ENCODE results near the gene SHMT1.
"Not testable (repeated sequence)": the region's sequence is repeated elsewhere in the genome, so short reads cannot be mapped to it uniquely, and the experiment has no call there.

The SHMT1 gene

DNA sequence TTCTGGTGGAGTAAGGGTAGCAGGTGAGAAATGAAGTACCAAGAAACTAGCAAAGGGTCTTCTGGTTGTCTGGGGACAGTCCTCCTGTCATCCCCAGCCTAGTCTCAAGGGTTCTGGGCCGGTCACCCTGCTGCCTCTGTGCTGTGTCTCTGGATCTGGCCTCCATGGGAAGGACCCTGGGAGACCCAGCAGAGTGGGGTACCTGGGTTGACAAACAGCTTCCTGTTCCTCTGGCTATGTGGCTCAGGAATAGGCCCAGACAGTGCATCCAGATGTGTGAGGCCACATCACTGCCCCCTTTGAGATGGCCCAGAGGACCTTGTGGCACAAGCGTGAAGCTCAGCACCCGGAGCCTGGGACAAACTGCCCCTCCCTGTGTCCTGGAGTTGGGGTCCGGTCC, 24.9 kb upstream of the SHMT1 start:
- not testable (repeated sequence) for H3K4me3 ChIP-seq (ENCODE audit: severe bottlenecking); H3K36me3 ChIP-seq (ENCODE audit: low read depth); H3K9me3 ChIP-seq (ENCODE audit: severe bottlenecking); H3K27ac ChIP-seq (ENCODE audit: poor library complexity, severe bottlenecking); H3K27me3 ChIP-seq (ENCODE audit: insufficient read depth, poor library complexity, severe bottlenecking); H3K4me1 ChIP-seq (ENCODE audit: insufficient read depth, poor library complexity, severe bottlenecking); DNase-seq (ENCODE audit: low spot score); ATAC-seq (ENCODE audit: low read depth)

DNA sequence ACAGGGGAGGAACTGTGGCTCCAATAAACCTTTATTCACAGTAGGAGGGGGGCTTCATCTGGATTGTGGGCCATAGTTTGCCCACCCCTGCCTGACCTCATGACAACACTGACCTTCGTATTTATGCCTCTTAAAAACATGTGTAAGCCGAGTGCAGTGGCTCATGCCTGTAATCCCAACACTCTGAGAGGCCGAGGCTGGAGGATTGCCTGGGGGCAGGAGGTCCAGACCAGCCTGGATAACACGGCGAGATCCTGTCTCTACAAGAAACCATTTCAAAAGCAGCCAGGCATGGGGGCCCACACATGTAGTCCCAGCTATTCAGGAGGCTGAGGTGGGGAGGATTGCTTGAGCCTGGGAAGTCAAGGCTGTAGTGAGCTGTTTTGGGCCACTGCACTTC, 24.2 kb upstream of the SHMT1 start:
- ATAC-seq (ENCODE audit: low read depth); H3K27me3 ChIP-seq (ENCODE audit: insufficient read depth, poor library complexity, severe bottlenecking); H3K9me3 ChIP-seq (ENCODE audit: severe bottlenecking); DNase-seq (ENCODE audit: low spot score); H3K27ac ChIP-seq (ENCODE audit: poor library complexity, severe bottlenecking); H3K4me3 ChIP-seq (ENCODE audit: severe bottlenecking); H3K4me1 ChIP-seq (ENCODE audit: insufficient read depth, poor library complexity, severe bottlenecking); H3K36me3 ChIP-seq (ENCODE audit: low read depth): not testable (repeated sequence)

DNA sequence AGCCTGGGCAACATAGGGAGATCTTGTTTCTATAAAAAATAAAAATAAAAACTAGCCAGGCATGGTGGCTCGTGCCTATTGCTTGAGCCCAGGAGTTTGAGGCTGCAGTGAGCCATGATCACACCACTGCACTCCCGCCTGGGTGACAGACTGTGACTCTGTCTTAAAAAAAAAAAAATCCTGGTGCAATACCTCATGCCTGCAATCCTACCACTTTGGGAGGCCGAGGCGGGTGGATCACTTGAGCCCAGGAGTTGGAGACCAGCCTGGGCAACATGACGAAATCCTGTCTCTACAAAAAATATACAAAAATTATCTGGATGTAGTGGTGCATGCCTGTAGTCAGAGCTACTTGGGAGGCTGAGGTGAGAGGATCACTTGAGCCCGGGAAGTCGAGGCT, 20.9 kb upstream of the SHMT1 start:
- H3K9me3 ChIP-seq (ENCODE audit: severe bottlenecking); H3K4me3 ChIP-seq (ENCODE audit: severe bottlenecking); ATAC-seq (ENCODE audit: low read depth); DNase-seq (ENCODE audit: low spot score); H3K4me1 ChIP-seq (ENCODE audit: insufficient read depth, poor library complexity, severe bottlenecking); H3K27me3 ChIP-seq (ENCODE audit: insufficient read depth, poor library complexity, severe bottlenecking); H3K27ac ChIP-seq (ENCODE audit: poor library complexity, severe bottlenecking); H3K36me3 ChIP-seq (ENCODE audit: low read depth): not testable (repeated sequence)

DNA sequence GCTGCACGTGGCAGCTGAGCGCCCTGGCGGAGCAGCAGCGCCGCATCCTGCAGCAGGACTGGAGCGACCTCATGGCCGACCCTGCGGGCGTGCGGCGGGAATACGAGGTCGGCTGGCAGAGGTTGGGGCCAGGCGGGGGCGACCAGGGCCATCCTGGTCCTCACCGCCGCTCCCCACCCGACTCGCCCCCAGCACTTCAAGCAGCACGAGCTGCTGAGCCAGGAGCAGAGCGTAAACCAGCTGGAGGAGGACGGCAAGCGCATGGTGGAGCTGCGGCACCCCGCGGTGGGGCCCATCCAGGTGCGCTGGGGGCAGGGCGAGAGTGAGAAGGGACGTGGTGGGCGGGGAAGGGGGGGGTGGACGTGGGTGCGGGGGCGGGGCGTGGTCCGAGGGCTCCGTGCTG, 19.7 kb upstream of the SHMT1 start:
- H3K27ac ChIP-seq (ENCODE audit: poor library complexity, severe bottlenecking); ATAC-seq (ENCODE audit: low read depth); H3K27me3 ChIP-seq (ENCODE audit: insufficient read depth, poor library complexity, severe bottlenecking); DNase-seq (ENCODE audit: low spot score); H3K4me3 ChIP-seq (ENCODE audit: severe bottlenecking); H3K36me3 ChIP-seq (ENCODE audit: low read depth); H3K4me1 ChIP-seq (ENCODE audit: insufficient read depth, poor library complexity, severe bottlenecking); H3K9me3 ChIP-seq (ENCODE audit: severe bottlenecking): not testable (repeated sequence)

DNA sequence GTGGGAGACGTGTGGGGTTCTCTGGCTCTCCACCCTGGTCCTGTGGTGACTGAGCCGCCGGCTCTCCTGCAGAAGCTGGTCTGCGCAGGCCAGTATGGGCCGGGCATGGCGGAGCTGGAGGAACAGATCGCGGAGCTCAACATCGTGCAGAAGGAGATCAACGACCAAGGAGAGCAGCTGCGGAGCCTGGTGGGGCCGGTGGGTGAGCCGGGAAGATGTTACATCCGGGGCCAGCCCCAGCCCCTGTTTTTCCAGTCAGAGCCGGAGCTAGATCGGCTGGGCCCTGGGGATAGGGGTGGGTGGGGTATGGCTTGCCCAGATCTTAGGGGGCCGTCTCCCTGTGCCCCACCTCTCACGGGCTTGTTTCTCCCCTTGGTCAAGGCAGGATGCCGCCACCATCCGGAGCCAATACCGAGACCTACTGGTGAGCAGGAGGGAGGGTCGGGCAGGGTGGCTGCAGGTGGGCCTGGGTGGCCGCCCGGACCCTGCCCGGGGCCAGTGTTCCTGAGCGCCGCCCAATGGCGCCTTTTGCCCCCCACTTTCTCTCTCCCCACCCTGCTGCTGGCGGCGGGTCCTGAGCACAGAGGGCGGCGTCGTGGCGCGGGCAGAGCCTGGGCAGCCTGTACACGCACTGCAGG, 19.2 kb upstream of the SHMT1 start:
- Histone ChIP-seq H3K4me1 (ENCODE audit: insufficient read depth, poor library complexity, severe bottlenecking) (peaks cover 3% of the 10 kb centered on the region), H3K4me3 (ENCODE audit: severe bottlenecking) (no peak overlapping the region), H3K27ac (ENCODE audit: poor library complexity, severe bottlenecking) (no peak overlapping the region), H3K9me3 (ENCODE audit: severe bottlenecking) (no peaks in the 10 kb centered on the region), H3K36me3 (ENCODE audit: low read depth) (no peaks in the 10 kb centered on the region), H3K27me3 (ENCODE audit: insufficient read depth, poor library complexity, severe bottlenecking) (no peaks in the 10 kb centered on the region)
- ATAC-seq (ENCODE audit: low read depth) (no peak), DNase-seq (ENCODE audit: low spot score) (no peak)
- TF ChIP-seq, protein P1, sequence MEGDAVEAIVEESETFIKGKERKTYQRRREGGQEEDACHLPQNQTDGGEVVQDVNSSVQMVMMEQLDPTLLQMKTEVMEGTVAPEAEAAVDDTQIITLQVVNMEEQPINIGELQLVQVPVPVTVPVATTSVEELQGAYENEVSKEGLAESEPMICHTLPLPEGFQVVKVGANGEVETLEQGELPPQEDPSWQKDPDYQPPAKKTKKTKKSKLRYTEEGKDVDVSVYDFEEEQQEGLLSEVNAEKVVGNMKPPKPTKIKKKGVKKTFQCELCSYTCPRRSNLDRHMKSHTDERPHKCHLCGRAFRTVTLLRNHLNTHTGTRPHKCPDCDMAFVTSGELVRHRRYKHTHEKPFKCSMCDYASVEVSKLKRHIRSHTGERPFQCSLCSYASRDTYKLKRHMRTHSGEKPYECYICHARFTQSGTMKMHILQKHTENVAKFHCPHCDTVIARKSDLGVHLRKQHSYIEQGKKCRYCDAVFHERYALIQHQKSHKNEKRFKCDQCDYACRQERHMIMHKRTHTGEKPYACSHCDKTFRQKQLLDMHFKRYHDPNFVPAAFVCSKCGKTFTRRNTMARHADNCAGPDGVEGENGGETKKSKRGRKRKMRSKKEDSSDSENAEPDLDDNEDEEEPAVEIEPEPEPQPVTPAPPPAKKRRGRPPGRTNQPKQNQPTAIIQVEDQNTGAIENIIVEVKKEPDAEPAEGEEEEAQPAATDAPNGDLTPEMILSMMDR (IDR thresholded peaks at IDR 0.05; ENCODE audit: poor library complexity, severe bottlenecking) = no peak

DNA sequence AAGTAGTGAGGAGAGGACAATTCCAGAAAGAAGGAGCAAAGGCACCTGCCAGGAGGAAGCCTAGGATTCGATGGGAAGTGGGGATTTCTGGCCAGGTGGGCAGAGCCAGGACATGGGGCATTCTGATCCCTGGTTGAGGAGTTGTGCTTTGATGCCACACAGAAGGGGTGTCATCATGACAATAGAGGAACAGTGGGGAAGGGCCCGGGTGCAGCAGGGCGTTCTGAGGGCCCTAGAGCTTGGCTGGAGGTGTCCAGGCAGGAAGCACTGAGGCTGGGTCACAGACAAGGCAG, 18.5 kb upstream of the SHMT1 start:
- H3K27ac ChIP-seq (ENCODE audit: poor library complexity, severe bottlenecking) = no peak overlapping the region
- no peaks in the 10 kb centered on the region for H3K36me3 ChIP-seq (ENCODE audit: low read depth)
- ATAC-seq (ENCODE audit: low read depth) (no peak), DNase-seq (ENCODE audit: low spot score) (no peak)
- H3K27me3 ChIP-seq (ENCODE audit: insufficient read depth, poor library complexity, severe bottlenecking) = no peaks in the 10 kb centered on the region
- peaks cover 7% of the 10 kb centered on the region for H3K4me1 ChIP-seq (ENCODE audit: insufficient read depth, poor library complexity, severe bottlenecking)
- TF ChIP-seq, protein P1 (IDR thresholded peaks at IDR 0.05; ENCODE audit: poor library complexity, severe bottlenecking) = no peak
- no peak overlapping the region for H3K4me3 ChIP-seq (ENCODE audit: severe bottlenecking)
- no peaks in the 10 kb centered on the region for H3K9me3 ChIP-seq (ENCODE audit: severe bottlenecking)

DNA sequence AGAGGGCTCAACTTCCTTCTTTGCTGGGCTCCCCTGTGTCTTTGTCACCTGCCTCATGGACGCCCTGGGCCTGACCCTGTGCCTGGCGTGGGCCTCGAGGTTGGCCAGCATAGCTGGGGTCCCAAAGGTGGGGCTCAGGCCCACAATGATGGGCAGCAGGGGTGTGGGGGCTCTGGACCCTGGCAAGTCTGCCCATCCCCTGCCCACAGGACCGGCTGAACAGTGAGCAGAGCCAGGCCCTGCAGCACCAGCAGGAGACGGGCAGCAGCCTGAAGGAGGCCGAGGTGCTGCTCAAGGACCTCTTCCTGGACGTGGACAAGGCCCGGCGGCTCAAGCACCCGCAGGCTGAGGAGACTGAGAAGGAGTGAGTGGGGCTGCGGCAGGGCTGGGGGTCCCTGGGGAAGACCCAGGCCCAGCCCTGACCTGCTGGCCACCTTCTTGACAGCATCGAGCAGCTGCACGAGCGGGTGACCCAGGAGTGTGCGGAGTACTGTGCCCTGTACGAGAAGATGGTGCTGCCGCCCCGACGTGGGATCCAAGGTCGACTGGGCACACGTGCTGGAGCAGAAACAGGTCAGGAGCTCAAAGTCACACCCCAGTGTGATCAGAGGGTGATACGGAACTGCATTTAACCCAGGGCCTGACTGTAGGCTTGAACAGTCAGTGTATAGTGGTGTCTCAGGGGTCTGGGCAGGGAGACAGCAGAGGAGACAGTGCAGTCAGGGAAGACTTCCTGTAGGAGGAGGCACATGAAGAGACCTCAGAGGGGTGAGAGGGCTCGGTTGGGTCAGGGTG, 18.0 kb upstream of the SHMT1 start:
- TF ChIP-seq, protein P1 (IDR thresholded peaks at IDR 0.05; ENCODE audit: poor library complexity, severe bottlenecking) = no peak
- H3K27ac ChIP-seq (ENCODE audit: poor library complexity, severe bottlenecking) = no peak overlapping the region
- peaks cover 7% of the 10 kb centered on the region for H3K4me1 ChIP-seq (ENCODE audit: insufficient read depth, poor library complexity, severe bottlenecking)
- ATAC-seq (ENCODE audit: low read depth) = no peak
- H3K9me3 ChIP-seq (ENCODE audit: severe bottlenecking) = no peaks in the 10 kb centered on the region
- no peaks in the 10 kb centered on the region for H3K36me3 ChIP-seq (ENCODE audit: low read depth)
- H3K4me3 ChIP-seq (ENCODE audit: severe bottlenecking) = no peak overlapping the region
- no peak for DNase-seq (ENCODE audit: low spot score)
- H3K27me3 ChIP-seq (ENCODE audit: insufficient read depth, poor library complexity, severe bottlenecking) = no peaks in the 10 kb centered on the region

Data from RWPE2 (cell line).